Lower lobe of right lung (tissue), 2 donors: Measurements from ENCODE around the gene ZNF709. TPM values are rescaled to one million over a fixed set of nuclear protein-coding genes. Genes with fewer than 3 reads are reported as not detected.

Experiments
- ATAC-seq, 2 donors: fragments of 200-7000 bp; cut with Tn5 transposase; one replicate each; pipeline ENCODE4 v1.9.1; 2020 to 2022; ENCODE audit warnings: mild to moderate bottlenecking in 2 of 2, moderate library complexity in 2 of 2
- DNase-seq: peaks from one replicate; pipeline ENCODE4 v3.0.0-alpha.2; 2020
- H3K27ac ChIP-seq: fragments of 200-600 bp; one replicate; pipeline ENCODE4 v1.8.0; 2022
- H3K27me3 ChIP-seq: fragments of 200-600 bp; one replicate; pipeline ENCODE4 v1.8.0; 2022; ENCODE audit warnings: low read depth
- H3K36me3 ChIP-seq: fragments of 200-600 bp; one replicate; pipeline ENCODE4 v1.8.0; 2022; ENCODE audit warnings: mild to moderate bottlenecking
- H3K4me1 ChIP-seq: fragments of 200-600 bp; one replicate; pipeline ENCODE4 v1.8.0; 2022
- H3K4me3 ChIP-seq: fragments of 200-600 bp; one replicate; pipeline ENCODE4 v1.8.0; 2022; ENCODE audit warnings: mild to moderate bottlenecking
- H3K9me3 ChIP-seq: fragments of 200-600 bp; one replicate; pipeline ENCODE4 v1.8.0; 2022
- intact Hi-C: fragments of 100-400 bp; cut with DNase I; formaldehyde crosslinking; loops from one replicate; pipeline ENCODE4 v1.11.0; 2022
- total RNA-seq: library from RNA; stranded (reverse); fragmentation: NEBNext Ultra II Directional; extraction: Animal tissue kit (Norgen Biotek cat#: 25700); gene quantifications from one replicate; pipeline ENCODE4 v1.2.1, GENCODE V29; 2021
- TF ChIP-seq, protein P1 (sequence below): fragments of 200-600 bp; IDR thresholded peaks from one replicate; pipeline ENCODE4 v1.8.0; 2022; ENCODE audit warnings: antibody characterized with exemption, mild to moderate bottlenecking
- donor health status: DM: no; HTN: yes; CAD: no; lungs with severe emphysema.

Gene ZNF709
- total RNA-seq, 1 donor from 2014 or later, result 3.9 TPM

DNA sequence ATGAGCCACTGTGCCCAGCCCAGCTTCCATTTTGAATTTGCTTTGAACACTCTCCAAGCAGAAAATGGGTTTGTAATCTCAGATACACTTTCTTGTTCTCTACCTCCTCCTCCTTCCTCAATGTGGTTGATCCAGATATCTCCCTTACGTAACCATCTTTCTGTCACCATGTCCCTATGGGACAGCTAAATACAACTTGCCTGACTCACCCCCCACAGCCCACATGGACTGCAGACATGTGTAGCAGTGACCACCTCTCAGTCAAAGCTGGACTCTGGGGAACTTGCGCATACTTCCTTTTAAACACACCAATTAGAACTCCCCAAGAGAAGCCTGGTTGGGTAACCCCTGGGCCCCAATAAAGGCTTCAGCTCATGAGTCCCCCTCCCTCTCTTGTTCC, 72.7 kb downstream of the ZNF709 start:
- H3K9me3 ChIP-seq, result peaks cover 7% of the 10 kb centered on the region
- H3K27me3 ChIP-seq, result no peaks in the 10 kb centered on the region
- ATAC-seq, result no peak
- no peak overlapping the region for H3K27ac ChIP-seq
- no peaks in the 10 kb centered on the region for H3K36me3 ChIP-seq
- no peak overlapping the region for H3K4me3 ChIP-seq
- TF ChIP-seq, protein P1, sequence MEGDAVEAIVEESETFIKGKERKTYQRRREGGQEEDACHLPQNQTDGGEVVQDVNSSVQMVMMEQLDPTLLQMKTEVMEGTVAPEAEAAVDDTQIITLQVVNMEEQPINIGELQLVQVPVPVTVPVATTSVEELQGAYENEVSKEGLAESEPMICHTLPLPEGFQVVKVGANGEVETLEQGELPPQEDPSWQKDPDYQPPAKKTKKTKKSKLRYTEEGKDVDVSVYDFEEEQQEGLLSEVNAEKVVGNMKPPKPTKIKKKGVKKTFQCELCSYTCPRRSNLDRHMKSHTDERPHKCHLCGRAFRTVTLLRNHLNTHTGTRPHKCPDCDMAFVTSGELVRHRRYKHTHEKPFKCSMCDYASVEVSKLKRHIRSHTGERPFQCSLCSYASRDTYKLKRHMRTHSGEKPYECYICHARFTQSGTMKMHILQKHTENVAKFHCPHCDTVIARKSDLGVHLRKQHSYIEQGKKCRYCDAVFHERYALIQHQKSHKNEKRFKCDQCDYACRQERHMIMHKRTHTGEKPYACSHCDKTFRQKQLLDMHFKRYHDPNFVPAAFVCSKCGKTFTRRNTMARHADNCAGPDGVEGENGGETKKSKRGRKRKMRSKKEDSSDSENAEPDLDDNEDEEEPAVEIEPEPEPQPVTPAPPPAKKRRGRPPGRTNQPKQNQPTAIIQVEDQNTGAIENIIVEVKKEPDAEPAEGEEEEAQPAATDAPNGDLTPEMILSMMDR, result no peak
- DNase-seq, result no peak
- no peaks in the 10 kb centered on the region for H3K4me1 ChIP-seq
- intact Hi-C loops, result no loop called here

Other genes starting within 250 kb of the ZNF709 start
- gene ZNF44, start 189.9 kb downstream of the ZNF709 start, total RNA-seq, result 12.8 TPM
- 2.3 TPM for gene ZNF563, start 151.2 kb downstream of the ZNF709 start, total RNA-seq
- gene ZNF442, start 119.1 kb downstream of the ZNF709 start, total RNA-seq, result 2.5 TPM
- gene ZNF799, start 83.5 kb downstream of the ZNF709 start, total RNA-seq, result 6.5 TPM
- gene ZNF443, start 43.8 kb downstream of the ZNF709 start, total RNA-seq, result 3.3 TPM
- 15.4 TPM for gene ZNF564, start 66.7 kb upstream of the ZNF709 start, total RNA-seq
- 10.3 TPM for gene ZNF490, start 126.0 kb upstream of the ZNF709 start, total RNA-seq
- 27.2 TPM for gene ZNF791, start 126.1 kb upstream of the ZNF709 start, total RNA-seq
- 251 TPM for gene MAN2B1, start 181.9 kb upstream of the ZNF709 start, total RNA-seq
- 8.6 TPM for gene WDR83, start 182.0 kb upstream of the ZNF709 start, total RNA-seq
- 77.0 TPM for gene DHPS, start 197.1 kb upstream of the ZNF709 start, total RNA-seq
- gene GNG14, start 203.2 kb upstream of the ZNF709 start, total RNA-seq, result not detected
- gene FBXW9, start 211.8 kb upstream of the ZNF709 start, total RNA-seq, result 6.0 TPM
- 42.7 TPM for gene TNPO2, start 239.1 kb upstream of the ZNF709 start, total RNA-seq
- gene TRIR, start 249.9 kb upstream of the ZNF709 start, total RNA-seq, result 154 TPM